Endothelial cell (in vitro differentiated cells): ENCODE data around the gene TTBK1. TPM values are rescaled to one million over a fixed set of nuclear protein-coding genes. Genes with fewer than 3 reads are reported as not detected.

Source experiments
- DNase-seq: peaks from one replicate; pipeline ENCODE4 v3.0.0; 2021; ENCODE audit warnings: low spot score
- H3K27ac Mint-ChIP-seq: one replicate; pipeline ENCODE4 v1.8.0; 2021; ENCODE audit warnings: mixed read lengths, inconsistent platforms; ENCODE audit not compliant: unreplicated experiment
- H3K27me3 Mint-ChIP-seq: one replicate; pipeline ENCODE4 v1.8.0; 2021; ENCODE audit warnings: mild to moderate bottlenecking, moderate library complexity, mixed read lengths, inconsistent platforms; ENCODE audit not compliant: unreplicated experiment
- H3K36me3 Mint-ChIP-seq: one replicate; pipeline ENCODE4 v1.8.0; 2021; ENCODE audit warnings: mild to moderate bottlenecking, low read depth, mixed read lengths, inconsistent platforms; ENCODE audit not compliant: unreplicated experiment
- H3K4me1 Mint-ChIP-seq: one replicate; pipeline ENCODE4 v1.8.0; 2021; ENCODE audit warnings: mild to moderate bottlenecking, mixed read lengths, inconsistent platforms; ENCODE audit not compliant: unreplicated experiment
- H3K4me3 Mint-ChIP-seq: one replicate; pipeline ENCODE4 v1.8.0; 2021; ENCODE audit warnings: mild to moderate bottlenecking, mixed read lengths, inconsistent platforms; ENCODE audit not compliant: unreplicated experiment
- H3K9me3 Mint-ChIP-seq: one replicate; pipeline ENCODE4 v1.8.0; 2021; ENCODE audit warnings: mixed read lengths, inconsistent platforms; ENCODE audit not compliant: unreplicated experiment
- total RNA-seq: library from RNA; stranded (reverse); fragmentation: NEBNext Ultra II Directional; extraction: Animal tissue kit (Norgen Biotek cat#: 25700); gene quantifications from one replicate; pipeline ENCODE4 v1.2.1, GENCODE V29; 2021; ENCODE audit not compliant: unreplicated experiment
- TF ChIP-seq, protein P1 (sequence below): fragments of 200-600 bp; sonication (generic); IDR thresholded peaks from one replicate; pipeline ENCODE4 v1.5.0; 2021; ENCODE audit warnings: antibody characterized with exemption; ENCODE audit not compliant: unreplicated experiment

TTBK1 gene
- total RNA-seq, 1 donor from 2014 or later: 1.0 TPM

DNA sequence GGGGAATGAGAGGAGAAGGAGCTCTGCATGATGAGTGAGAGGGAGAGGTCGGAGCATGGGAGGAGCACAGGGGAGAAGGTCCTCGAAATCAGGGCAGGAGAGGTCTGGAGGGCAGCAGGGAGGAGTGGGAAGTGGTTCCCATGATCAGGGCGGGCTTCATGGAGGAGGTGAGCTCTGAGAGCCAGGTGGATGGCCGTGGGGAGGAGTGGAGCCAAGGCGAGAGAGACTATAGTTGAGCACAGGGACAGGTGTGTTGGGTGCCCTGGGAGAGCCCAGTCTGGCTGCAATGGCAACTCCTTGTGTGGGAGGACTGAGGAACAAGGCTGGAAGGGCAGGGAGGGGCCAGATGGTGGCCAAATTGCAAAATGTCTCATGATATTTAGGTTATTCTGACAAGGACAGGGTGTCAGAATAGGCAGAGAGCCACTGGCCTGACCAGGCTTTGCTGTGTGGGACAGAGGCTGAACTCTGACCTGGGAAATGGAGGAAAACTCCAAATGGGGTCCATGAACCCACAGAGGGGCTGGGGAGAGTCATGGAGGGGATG is 21.4 kb downstream of the TTBK1 start:
- Mint-ChIP-seq H3K27ac (no peak overlapping the region), H3K27me3 (peaks cover 11% of the 10 kb centered on the region), H3K4me3 (no peak overlapping the region), H3K4me1 (peaks cover 19% of the 10 kb centered on the region), H3K36me3 (no peaks in the 10 kb centered on the region), H3K9me3 (no peaks in the 10 kb centered on the region)
- TF ChIP-seq, protein P1, sequence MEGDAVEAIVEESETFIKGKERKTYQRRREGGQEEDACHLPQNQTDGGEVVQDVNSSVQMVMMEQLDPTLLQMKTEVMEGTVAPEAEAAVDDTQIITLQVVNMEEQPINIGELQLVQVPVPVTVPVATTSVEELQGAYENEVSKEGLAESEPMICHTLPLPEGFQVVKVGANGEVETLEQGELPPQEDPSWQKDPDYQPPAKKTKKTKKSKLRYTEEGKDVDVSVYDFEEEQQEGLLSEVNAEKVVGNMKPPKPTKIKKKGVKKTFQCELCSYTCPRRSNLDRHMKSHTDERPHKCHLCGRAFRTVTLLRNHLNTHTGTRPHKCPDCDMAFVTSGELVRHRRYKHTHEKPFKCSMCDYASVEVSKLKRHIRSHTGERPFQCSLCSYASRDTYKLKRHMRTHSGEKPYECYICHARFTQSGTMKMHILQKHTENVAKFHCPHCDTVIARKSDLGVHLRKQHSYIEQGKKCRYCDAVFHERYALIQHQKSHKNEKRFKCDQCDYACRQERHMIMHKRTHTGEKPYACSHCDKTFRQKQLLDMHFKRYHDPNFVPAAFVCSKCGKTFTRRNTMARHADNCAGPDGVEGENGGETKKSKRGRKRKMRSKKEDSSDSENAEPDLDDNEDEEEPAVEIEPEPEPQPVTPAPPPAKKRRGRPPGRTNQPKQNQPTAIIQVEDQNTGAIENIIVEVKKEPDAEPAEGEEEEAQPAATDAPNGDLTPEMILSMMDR: no peak
- no peak for DNase-seq

DNA sequence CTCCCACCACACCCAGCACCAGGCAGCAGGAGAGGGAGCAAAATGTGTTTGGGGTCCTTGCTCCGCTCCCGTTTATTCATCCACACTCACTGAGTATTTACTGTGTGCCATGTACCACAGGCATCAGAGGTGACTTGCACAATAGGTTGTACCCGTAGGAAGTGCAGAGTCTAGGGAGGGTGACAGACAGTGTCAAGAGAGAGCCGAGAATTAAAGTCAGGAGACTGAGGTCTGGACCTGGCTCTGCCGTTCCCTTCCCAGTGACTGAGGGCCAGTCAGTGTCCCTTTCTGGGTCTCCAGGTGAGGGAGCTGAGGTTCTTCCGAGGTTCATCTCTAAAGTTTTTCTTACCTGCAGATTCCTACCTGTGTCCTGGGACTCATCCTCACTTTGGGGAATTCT is 22.3 kb downstream of the TTBK1 start:
- H3K27ac Mint-ChIP-seq: no peak overlapping the region
- TF ChIP-seq, protein P1: no peak
- no peak overlapping the region for H3K4me3 Mint-ChIP-seq
- no peaks in the 10 kb centered on the region for H3K36me3 Mint-ChIP-seq
- H3K9me3 Mint-ChIP-seq: no peaks in the 10 kb centered on the region
- no peak for DNase-seq
- H3K4me1 Mint-ChIP-seq: peaks cover 21% of the 10 kb centered on the region
- peaks cover 14% of the 10 kb centered on the region for H3K27me3 Mint-ChIP-seq

DNA sequence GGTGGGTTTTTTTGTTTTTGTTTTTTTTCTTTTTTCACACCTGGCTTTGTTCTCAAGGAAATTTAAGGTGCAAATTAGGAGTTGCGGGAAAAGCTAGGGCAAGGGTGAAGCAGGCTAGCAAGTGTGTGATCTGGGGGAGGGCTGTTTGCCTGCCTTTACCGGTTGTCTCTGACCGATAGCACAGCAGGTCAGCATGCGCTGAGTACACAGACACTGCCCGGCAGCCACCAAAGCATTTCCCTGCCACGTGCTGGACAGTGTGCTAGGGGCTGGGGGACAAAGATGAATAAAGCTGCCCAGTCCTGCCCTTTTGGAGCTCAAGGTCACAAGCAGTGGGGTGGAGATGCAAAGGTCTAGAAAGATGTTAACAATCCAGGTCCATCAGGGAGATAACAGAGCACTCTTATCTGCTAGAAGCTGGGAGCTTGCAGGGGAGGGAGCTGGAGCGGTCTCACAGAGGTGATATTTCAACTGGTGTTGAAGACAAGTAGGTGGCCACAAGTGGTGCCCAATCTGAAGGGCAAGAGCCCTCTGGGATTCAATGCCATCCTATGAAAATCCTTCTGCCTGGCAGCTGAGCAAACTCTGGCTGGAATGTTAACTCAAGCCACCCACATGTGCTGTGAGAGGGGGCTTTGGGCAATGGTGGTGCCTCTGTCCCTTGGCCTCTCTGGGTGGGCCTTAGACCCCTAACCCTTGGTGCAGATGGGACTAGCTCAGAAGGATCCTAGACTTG is 24.5 kb downstream of the TTBK1 start:
- H3K4me1 Mint-ChIP-seq: peaks cover 13% of the 10 kb centered on the region
- no peak for DNase-seq
- peak overlapping the region; percentile 66 for H3K4me3 Mint-ChIP-seq
- H3K27me3 Mint-ChIP-seq: peaks cover 14% of the 10 kb centered on the region
- TF ChIP-seq, protein P1: no peak
- H3K27ac Mint-ChIP-seq: no peak overlapping the region
- H3K9me3 Mint-ChIP-seq: no peaks in the 10 kb centered on the region
- no peaks in the 10 kb centered on the region for H3K36me3 Mint-ChIP-seq

DNA sequence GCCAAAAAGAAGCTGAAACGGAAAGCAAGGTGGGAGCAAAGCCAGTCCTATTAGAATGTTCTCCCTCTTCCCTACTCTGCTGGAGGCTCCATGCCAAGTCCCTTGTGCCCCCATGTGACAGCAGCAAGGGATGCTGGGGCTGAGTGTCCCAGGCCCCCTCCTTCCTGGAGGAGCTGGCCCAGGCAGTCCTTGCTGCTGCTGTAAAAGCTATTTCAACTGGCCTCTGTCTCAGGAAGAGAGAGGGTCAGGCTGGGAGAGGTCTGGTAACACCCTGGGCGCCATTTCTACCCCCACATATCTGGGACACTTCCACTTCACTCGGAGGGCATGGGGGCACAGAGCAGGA is 25.0 kb downstream of the TTBK1 start:
- Mint-ChIP-seq H3K36me3 (no peaks in the 10 kb centered on the region), H3K4me1 (peaks cover 13% of the 10 kb centered on the region), H3K27ac (no peak overlapping the region), H3K27me3 (peaks cover 17% of the 10 kb centered on the region), H3K4me3 (no peak overlapping the region), H3K9me3 (no peaks in the 10 kb centered on the region)
- DNase-seq: no peak
- TF ChIP-seq, protein P1: no peak

DNA sequence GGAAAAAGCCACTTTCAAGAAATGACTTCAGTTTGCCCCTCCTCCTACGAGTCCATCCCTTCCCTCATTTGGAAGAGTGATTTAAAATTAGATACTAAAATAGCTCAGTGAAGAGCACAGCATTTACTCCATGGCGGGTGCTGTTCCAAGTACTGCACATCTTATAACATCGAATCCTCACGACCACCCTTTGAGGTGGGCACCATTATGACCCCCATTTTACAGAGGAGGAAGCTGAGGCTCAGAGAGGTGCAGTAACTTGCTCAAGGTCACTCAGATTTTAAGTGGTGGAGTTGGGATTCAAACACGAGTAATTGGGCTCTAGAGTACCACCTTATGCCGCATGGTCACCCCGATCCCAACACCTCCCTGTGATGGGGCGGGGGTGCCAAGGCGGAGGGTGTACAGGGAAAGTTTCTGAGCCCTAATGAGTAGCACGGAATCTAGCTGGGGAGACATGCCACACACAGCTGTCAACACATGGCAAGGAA is 25.5 kb downstream of the TTBK1 start:
- no peak for DNase-seq
- TF ChIP-seq, protein P1: no peak
- Mint-ChIP-seq H3K36me3 (no peaks in the 10 kb centered on the region), H3K4me3 (no peak overlapping the region), H3K9me3 (no peaks in the 10 kb centered on the region), H3K27ac (no peak overlapping the region), H3K27me3 (peaks cover 15% of the 10 kb centered on the region), H3K4me1 (peaks cover 13% of the 10 kb centered on the region)
